ENCODE measurements around the gene KCNJ10. TPM values are rescaled to one million over a fixed set of nuclear protein-coding genes. Genes with fewer than 3 reads are reported as not detected.

The KCNJ10 gene
- total and polyA plus RNA-seq, 2 of the 13 experiments (the other 11 are each of a cell fraction or from before 2014, with no cell fraction given), result 4.4 to 10.3 TPM

- TF ChIP-seq ZNF142 (CRISPR knock-in tag; IDR thresholded peaks at IDR 0.05) (no peak), NCOA5 (CRISPR knock-in tag; IDR thresholded peaks at IDR 0.05) (no peak), ZBTB33 (CRISPR knock-in tag; IDR thresholded peaks at IDR 0.05) (no peak), FOXA3 (CRISPR knock-in tag; IDR thresholded peaks at IDR 0.05) (no peak), ZNF276 (CRISPR knock-in tag; IDR thresholded peaks at IDR 0.05; ENCODE audit: low read depth) (no peak), GMEB2 (CRISPR knock-in tag; IDR thresholded peaks at IDR 0.05; ENCODE audit: low read depth) (no peak), RXRA (CRISPR knock-in tag; IDR thresholded peaks at IDR 0.05) (no peak)
Observed at GRCh38 chr1:160082487-160082886, 12.5 kb upstream of the KCNJ10 start (continued).

All from HepG2 (cell line).